HepG2 (cell line): ENCODE results near the gene NABP2. TPM values are rescaled to one million over a fixed set of nuclear protein-coding genes. Genes with fewer than 3 reads are reported as not detected.

Experiments
- CBFB ChIP-seq: sonication (generic); formaldehyde crosslinking; IDR thresholded peaks from 2 replicates; pipeline ENCODE4 v1.4.0; 2020; ENCODE audit warnings: missing genetic modification reagents
- HNF4G ChIP-seq, 2 experiments: sonication (generic) in 1 of 2; formaldehyde crosslinking in 1 of 2; IDR thresholded peaks; 2 replicates each; pipeline versions ENCODE4 v1.4.0 to v1.6.1; 2011 to 2020; ENCODE audit warnings: borderline replicate concordance in 2 of 2, low read depth in 2 of 2, mild to moderate bottlenecking in 2 of 2, low read length in 1 of 2, missing genetic modification reagents in 1 of 2, moderate library complexity in 1 of 2
- MAFK ChIP-seq, 2 experiments: IDR thresholded peaks in 1 of 2; conservative IDR thresholded peaks in 1 of 2; 2 replicates each; pipeline ENCODE4 v1.6.1; 2011; ENCODE audit warnings: improper control_type of control experiment in 2 of 2, low read length in 2 of 2
- MIXL1 ChIP-seq: IDR thresholded peaks from 2 replicates; pipeline ENCODE4 v1.6.1; 2016
- MLX ChIP-seq: IDR thresholded peaks from 2 replicates; pipeline ENCODE4 v1.6.1; 2016
- PHF20 ChIP-seq: sonication (generic); formaldehyde crosslinking; IDR thresholded peaks from 2 replicates; pipeline ENCODE4 v1.5.0; 2020; ENCODE audit warnings: mild to moderate bottlenecking, missing genetic modification reagents
- PLRG1 ChIP-seq: fragments of 450-650 bp; conservative IDR thresholded peaks from 2 replicates; pipeline ENCODE4 v1.6.1; 2016
- TFDP1 ChIP-seq: IDR thresholded peaks from 2 replicates; pipeline ENCODE4 v1.6.1; 2016; ENCODE audit warnings: missing compliant biosample characterization, missing genetic modification reagents, borderline replicate concordance
- ZNF205 ChIP-seq: IDR thresholded peaks from 2 replicates; pipeline ENCODE4 v1.6.1; 2018; ENCODE audit warnings: missing biosample characterization, missing genetic modification reagents
- ZNF550 ChIP-seq: sonication (generic); formaldehyde crosslinking; IDR thresholded peaks from 2 replicates; pipeline ENCODE4 v1.4.0; 2020; ENCODE audit warnings: mild to moderate bottlenecking, missing genetic modification reagents, borderline replicate concordance
- polyA plus RNA-seq, 8 experiments: library from polyadenylated mRNA; depleted of rRNA in 3 of 8; stranded (reverse) in 7 of 8; unstranded in 1 of 8; fragments of >200 nt; fragmentation: Illumina TruSeq in 4 of 8; extraction: Trizol in 4 of 8; gene quantifications; 2 replicates each; pipeline versions ENCODE4 v1.2.1 to v1.2.3, GENCODE V29; 2011 to 2016; ENCODE audit warnings: low read depth in 4 of 8, missing spikeins in 1 of 8, mixed read lengths in 1 of 8; ENCODE audit not compliant: insufficient read depth in 1 of 8
- total RNA-seq, 5 experiments: library from RNA; depleted of rRNA; stranded (reverse); fragments of >200 nt; fragmentation: Illumina TruSeq; extraction: Trizol; gene quantifications; 2 replicates each; pipeline ENCODE4 v1.2.3, GENCODE V29; 2016; ENCODE audit warnings: low read depth in 1 of 5
- TF ChIP-seq, protein P1 (sequence below), 2 experiments: sonication (generic) in 1 of 2; formaldehyde crosslinking in 1 of 2; IDR thresholded peaks; 2 replicates each; pipeline versions ENCODE4 v1.4.0 to v1.6.1; 2016 to 2020; ENCODE audit warnings: borderline replicate concordance in 1 of 2, low read depth in 1 of 2, mild to moderate bottlenecking in 1 of 2, missing genetic modification reagents in 1 of 2
- TF ChIP-seq, protein P2 (sequence below), 2 experiments: IDR thresholded peaks; 2 replicates each; pipeline ENCODE4 v1.6.1; 2011 to 2012; ENCODE audit warnings: low read length in 2 of 2, borderline replicate concordance in 1 of 2, low read depth in 1 of 2, mild to moderate bottlenecking in 1 of 2, moderate library complexity in 1 of 2

Gene NABP2
- total and polyA plus RNA-seq, 2 of the 13 experiments (the other 11 are each of a cell fraction or from before 2014, with no cell fraction given) = 33.2 to 35.5 TPM

- TF ChIP-seq TFDP1 (CRISPR knock-in tag) = peak; percentile 79
- TF ChIP-seq HNF4G (IDR thresholded peaks at IDR 0.05; ENCODE audit: borderline replicate concordance, low read depth, low read length) = no peak; the same call in 1 of the 2 replicates
- TF ChIP-seq HNF4G (CRISPR knock-in tag; IDR thresholded peaks at IDR 0.05; ENCODE audit: borderline replicate concordance, low read depth) = 0 out of 2 replicates have a peak, but pooled peaks have one; percentile 16
- no peak for TF ChIP-seq MAFK (conservative IDR thresholded peaks at IDR 0.05 in 1 of 2, IDR thresholded peaks at IDR 0.05 in 1 of 2; ENCODE audit: low read length in 2 of 2)
- no peak for TF ChIP-seq PHF20 (CRISPR knock-in tag)
- TF ChIP-seq CBFB (CRISPR knock-in tag) = peak; percentile 2; the same call in 1 of the 2 replicates
- TF ChIP-seq, protein P1, sequence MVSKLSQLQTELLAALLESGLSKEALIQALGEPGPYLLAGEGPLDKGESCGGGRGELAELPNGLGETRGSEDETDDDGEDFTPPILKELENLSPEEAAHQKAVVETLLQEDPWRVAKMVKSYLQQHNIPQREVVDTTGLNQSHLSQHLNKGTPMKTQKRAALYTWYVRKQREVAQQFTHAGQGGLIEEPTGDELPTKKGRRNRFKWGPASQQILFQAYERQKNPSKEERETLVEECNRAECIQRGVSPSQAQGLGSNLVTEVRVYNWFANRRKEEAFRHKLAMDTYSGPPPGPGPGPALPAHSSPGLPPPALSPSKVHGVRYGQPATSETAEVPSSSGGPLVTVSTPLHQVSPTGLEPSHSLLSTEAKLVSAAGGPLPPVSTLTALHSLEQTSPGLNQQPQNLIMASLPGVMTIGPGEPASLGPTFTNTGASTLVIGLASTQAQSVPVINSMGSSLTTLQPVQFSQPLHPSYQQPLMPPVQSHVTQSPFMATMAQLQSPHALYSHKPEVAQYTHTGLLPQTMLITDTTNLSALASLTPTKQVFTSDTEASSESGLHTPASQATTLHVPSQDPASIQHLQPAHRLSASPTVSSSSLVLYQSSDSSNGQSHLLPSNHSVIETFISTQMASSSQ (IDR thresholded peaks at IDR 0.05; ENCODE audit: low read depth) = no peak
- TF ChIP-seq, protein P1 (CRISPR knock-in tag; IDR thresholded peaks at IDR 0.05; ENCODE audit: borderline replicate concordance) = peak; percentile 30; the same call in 1 of the 2 replicates
- TF ChIP-seq ZNF205 (CRISPR knock-in tag) = peak; percentile 80
- TF ChIP-seq MLX = 0 out of 2 replicates have a peak, but pooled peaks have one; percentile 46
- no peak; the same call in 1 of the 2 replicates for TF ChIP-seq ZNF550 (CRISPR knock-in tag)
- TF ChIP-seq, protein P2, sequence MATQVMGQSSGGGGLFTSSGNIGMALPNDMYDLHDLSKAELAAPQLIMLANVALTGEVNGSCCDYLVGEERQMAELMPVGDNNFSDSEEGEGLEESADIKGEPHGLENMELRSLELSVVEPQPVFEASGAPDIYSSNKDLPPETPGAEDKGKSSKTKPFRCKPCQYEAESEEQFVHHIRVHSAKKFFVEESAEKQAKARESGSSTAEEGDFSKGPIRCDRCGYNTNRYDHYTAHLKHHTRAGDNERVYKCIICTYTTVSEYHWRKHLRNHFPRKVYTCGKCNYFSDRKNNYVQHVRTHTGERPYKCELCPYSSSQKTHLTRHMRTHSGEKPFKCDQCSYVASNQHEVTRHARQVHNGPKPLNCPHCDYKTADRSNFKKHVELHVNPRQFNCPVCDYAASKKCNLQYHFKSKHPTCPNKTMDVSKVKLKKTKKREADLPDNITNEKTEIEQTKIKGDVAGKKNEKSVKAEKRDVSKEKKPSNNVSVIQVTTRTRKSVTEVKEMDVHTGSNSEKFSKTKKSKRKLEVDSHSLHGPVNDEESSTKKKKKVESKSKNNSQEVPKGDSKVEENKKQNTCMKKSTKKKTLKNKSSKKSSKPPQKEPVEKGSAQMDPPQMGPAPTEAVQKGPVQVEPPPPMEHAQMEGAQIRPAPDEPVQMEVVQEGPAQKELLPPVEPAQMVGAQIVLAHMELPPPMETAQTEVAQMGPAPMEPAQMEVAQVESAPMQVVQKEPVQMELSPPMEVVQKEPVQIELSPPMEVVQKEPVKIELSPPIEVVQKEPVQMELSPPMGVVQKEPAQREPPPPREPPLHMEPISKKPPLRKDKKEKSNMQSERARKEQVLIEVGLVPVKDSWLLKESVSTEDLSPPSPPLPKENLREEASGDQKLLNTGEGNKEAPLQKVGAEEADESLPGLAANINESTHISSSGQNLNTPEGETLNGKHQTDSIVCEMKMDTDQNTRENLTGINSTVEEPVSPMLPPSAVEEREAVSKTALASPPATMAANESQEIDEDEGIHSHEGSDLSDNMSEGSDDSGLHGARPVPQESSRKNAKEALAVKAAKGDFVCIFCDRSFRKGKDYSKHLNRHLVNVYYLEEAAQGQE (IDR thresholded peaks at IDR 0.05; ENCODE audit: borderline replicate concordance in 1 of 2, low read depth in 1 of 2, low read length in 2 of 2) = no peak
- TF ChIP-seq MIXL1 = no peak
- no peak for TF ChIP-seq PLRG1
Measured at GRCh38 chr12:56189918-56190694, 34.0 kb upstream of the NABP2 start (continued).
